GM18951 (cell line): ENCODE measurements around the gene CYFIP1.

ENCODE experiments used
- POLR2A ChIP-seq: IDR thresholded peaks from 4 replicates; pipeline ENCODE4 v1.6.1; 2011; ENCODE audit warnings: mild to moderate bottlenecking; ENCODE audit not compliant: insufficient read length, insufficient read depth; ENCODE audit errors: extremely low read depth
- in situ Hi-C: fragments of 300-500 bp; cut with MboI; formaldehyde crosslinking; loops from one replicate; pipeline ENCODE4 v1.12.0; 2022; ENCODE audit warnings: low sequenced_read_pairs, mixed read lengths, inconsistent platforms; ENCODE audit not compliant: unreplicated experiment

The CYFIP1 gene

GRCh38 chr15:22868928-22869327, 111.2 kb downstream of the CYFIP1 start:
- no peak for TF ChIP-seq POLR2A
- in situ Hi-C loops: no loop called here

GRCh38 chr15:22868495-22868894, 111.7 kb downstream of the CYFIP1 start:
- no peak for TF ChIP-seq POLR2A
- in situ Hi-C loops: no loop called here

GRCh38 chr15:22867886-22868285, 112.3 kb downstream of the CYFIP1 start:
- in situ Hi-C loops: no loop called here
- TF ChIP-seq POLR2A: no peak

- in situ Hi-C loops: no loop called here
- no peak for TF ChIP-seq POLR2A
These were observed 114.1 kb downstream of the CYFIP1 start for GRCh38 chr15:22866079-22866478.

DNA sequence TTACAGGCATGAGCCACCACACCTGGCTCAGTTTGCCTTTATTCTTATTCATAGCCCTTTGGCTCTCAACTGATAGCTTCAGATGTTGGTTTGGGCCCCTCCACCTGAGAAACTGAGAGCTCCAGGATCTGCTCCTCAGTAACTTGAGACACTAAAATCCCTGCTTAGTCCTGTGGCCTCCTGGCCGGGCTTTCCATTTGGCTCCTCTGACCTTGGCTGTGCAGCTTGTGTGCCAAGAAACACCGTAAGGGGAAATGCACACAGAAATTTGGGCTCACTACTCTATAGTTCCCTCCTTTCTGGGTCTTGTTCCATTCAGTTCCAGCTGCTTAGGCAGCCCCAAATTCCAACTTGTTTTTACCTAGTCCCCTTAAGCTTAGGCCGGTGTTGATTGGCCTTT, 116.8 kb downstream of the CYFIP1 start:
- in situ Hi-C loops: no loop called here
- no peak for TF ChIP-seq POLR2A

DNA sequence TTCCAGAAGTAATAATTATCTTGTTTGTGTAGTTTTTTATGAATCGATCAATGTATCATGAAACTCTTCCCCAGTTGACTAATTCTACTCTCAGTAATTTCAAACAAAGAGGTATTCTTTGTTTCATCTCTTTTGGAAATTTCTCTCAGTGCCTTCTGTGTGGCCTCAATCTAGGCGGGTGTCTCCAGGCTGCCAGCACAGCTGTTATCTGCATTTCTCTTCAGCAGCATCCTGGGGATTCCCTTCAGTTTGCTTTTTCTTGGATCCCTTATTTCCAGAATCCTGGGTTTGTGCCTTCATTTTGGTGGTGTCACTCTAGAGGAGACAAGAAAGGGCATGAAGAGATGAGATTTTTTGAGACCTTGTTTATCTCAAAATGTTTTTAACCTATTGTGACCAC, 119.0 kb downstream of the CYFIP1 start:
- in situ Hi-C loops: no loop called here

GRCh38 chr15:22856659-22857058, 123.5 kb downstream of the CYFIP1 start:
- TF ChIP-seq POLR2A: no peak
- in situ Hi-C loops: no loop called here

More for the DNA sequence above, 119.0 kb downstream of the CYFIP1 start:
- no peak for TF ChIP-seq POLR2A

- in situ Hi-C loops: no loop called here
- no peak for TF ChIP-seq POLR2A
These were observed 124.4 kb downstream of the CYFIP1 start for GRCh38 chr15:22855791-22856190.

- no peak for TF ChIP-seq POLR2A
- in situ Hi-C loops: no loop called here
These were observed 128.7 kb downstream of the CYFIP1 start for GRCh38 chr15:22851513-22851912.

DNA sequence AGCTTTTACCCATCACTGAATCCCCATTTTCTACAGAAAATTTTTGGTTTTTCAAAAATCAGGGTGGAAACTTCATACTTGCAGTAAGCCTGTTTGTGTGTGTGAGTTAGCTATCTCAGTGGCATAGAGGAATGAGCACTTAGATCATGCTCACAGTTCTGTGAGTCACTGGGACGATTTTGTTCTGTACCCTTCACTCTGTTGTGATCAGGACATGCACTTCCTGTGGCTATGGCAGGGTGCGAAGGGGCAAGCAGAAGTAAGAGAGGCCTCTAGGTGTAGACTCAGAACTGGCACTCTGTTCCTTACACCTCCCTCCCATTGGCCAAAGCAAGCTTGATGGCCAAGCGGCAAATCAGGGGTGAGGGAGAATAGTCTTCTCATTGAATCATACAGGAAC, 130.1 kb downstream of the CYFIP1 start:
- in situ Hi-C loops: no loop called here
- no peak for TF ChIP-seq POLR2A

DNA sequence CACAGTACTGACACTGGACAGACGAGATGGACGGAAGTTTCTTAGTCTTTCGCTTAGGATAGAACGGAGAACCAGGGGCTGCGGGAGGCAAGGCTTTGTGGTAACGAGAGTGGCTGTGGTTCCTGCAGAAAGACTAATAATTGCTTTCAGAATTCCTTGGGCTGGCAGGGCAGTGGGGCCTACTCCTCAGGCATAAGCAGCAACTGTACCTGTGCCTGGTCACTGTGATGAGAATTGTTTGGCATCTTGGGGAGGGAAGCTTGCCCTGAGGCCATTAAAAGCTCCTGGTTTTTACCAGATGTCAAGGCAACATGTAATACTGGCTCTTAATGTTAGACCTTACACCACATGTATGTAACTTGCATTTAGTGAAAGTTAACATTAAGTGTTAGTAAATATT, 134.1 kb downstream of the CYFIP1 start:
- in situ Hi-C loops: no loop called here
- no peak for TF ChIP-seq POLR2A

DNA sequence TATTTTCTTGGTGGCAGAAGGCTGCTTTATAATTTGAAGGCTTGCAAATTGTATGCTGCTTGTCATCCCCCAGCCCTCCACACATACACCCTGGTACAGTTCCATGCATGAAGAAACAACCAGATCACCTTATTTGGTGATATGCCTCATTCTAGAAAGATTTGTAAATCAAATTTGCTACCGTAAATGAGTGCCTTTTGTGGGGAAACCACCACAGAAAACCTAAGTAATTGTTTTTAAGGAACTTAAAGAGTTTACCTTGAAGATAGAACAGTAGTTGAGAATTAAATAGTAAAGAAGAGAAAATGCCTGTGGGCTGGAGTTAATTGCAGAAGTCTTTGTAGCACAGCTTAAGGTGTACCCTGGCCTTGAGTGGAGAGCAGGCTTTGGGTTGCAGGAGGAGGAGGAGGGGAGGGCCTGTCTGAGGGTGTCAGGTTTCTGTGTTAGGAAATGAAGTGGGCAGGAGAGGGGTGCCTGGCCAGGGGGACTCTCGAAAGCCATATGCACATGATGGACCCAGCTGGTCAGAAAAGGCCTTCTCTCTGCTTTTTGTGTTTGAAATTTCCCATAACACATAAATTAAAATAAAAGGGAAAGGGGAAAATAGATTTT, 134.8 kb downstream of the CYFIP1 start:
- in situ Hi-C loops: no loop called here
- TF ChIP-seq POLR2A: no peak

DNA sequence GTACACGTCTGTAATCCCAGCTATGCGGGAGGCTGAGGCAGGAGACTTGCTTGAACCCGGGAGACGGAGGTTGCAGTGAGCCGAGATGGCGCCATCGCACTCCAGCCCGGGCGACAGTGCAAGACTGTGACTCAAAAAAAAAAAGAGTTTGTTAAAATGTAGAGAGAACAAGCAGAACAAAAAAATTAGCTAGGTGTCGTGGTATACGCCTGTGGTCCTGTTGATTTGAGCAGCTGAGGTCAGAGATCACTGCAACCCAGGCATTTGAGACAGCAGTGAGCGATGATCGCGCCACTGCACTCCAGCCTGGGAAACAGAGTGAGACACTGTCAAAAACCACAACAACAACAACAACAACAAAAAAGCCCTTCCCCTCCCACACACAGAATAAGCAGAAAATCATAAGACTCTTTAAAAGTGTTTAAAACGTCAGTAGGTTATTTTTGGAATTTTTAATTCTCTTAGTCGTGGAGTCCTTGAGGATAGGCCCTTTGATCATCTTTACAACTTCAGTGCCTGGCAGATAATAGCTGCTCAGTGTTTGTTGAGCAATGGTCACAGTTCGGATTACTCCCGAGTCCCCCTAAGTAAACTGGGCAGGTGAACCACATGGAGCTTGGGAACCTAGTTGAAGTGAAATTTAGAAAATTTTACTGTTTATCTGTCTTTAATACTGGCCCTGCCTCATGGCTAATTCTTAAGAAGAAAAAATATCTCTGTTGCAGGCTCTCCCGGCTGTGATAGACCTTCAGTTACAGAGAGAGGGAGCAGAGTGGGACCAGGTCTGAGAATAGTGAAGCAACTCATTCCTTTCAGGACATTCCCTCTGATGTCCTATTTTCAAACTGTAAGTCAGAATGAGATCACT, 135.5 kb downstream of the CYFIP1 start:
- no peak for TF ChIP-seq POLR2A
- in situ Hi-C loops: no loop called here
